Parathyroid adenoma (tissue), 2 donors: Measurements from ENCODE around the gene SNRNP25.

Source experiments
- H2AFZ ChIP-seq: fragments of 300-600 bp; sonication (generic); one replicate; pipeline ENCODE4 v1.7.0; 2017; ENCODE audit warnings: antibody characterized with exemption, mild to moderate bottlenecking
- H3K27ac ChIP-seq: fragments of 300-600 bp; sonication (generic); one replicate; pipeline ENCODE4 v1.7.0; 2017
- H3K27me3 ChIP-seq: fragments of 300-600 bp; sonication (generic); one replicate; pipeline ENCODE4 v1.7.0; 2017; ENCODE audit warnings: low read length; ENCODE audit not compliant: control insufficient read depth, insufficient read depth
- H3K36me3 ChIP-seq: fragments of 300-600 bp; sonication (generic); one replicate; pipeline ENCODE4 v1.7.0; 2017; ENCODE audit warnings: low read length; ENCODE audit not compliant: control insufficient read depth, insufficient read depth
- H3K4me1 ChIP-seq: fragments of 300-600 bp; sonication (generic); one replicate; pipeline ENCODE4 v1.7.0; 2017; ENCODE audit warnings: control low read depth
- H3K4me2 ChIP-seq: fragments of 300-600 bp; sonication (generic); one replicate; pipeline ENCODE4 v1.7.0; 2017; ENCODE audit warnings: low read length
- H3K4me3 ChIP-seq: fragments of 300-600 bp; sonication (generic); one replicate; pipeline ENCODE4 v1.7.0; 2017; ENCODE audit warnings: low read depth, low read length
- H3K79me2 ChIP-seq: fragments of 300-600 bp; sonication (generic); one replicate; pipeline ENCODE4 v1.7.0; 2017; ENCODE audit warnings: control low read depth
- H3K9ac ChIP-seq: fragments of 300-600 bp; sonication (generic); one replicate; pipeline ENCODE4 v1.7.0; 2017; ENCODE audit warnings: mild to moderate bottlenecking
- H3K9me3 ChIP-seq: fragments of 300-600 bp; sonication (generic); one replicate; pipeline ENCODE4 v1.7.0; 2017; ENCODE audit warnings: low read length; ENCODE audit not compliant: control insufficient read depth
- TF ChIP-seq, protein P1 (sequence below): fragments of 300-600 bp; sonication (generic); IDR thresholded peaks from one replicate; pipeline ENCODE4 v1.7.0; 2017; ENCODE audit warnings: antibody characterized with exemption, mild to moderate bottlenecking
- donor health status: primary hyperparathyroidism.

SNRNP25 gene

DNA sequence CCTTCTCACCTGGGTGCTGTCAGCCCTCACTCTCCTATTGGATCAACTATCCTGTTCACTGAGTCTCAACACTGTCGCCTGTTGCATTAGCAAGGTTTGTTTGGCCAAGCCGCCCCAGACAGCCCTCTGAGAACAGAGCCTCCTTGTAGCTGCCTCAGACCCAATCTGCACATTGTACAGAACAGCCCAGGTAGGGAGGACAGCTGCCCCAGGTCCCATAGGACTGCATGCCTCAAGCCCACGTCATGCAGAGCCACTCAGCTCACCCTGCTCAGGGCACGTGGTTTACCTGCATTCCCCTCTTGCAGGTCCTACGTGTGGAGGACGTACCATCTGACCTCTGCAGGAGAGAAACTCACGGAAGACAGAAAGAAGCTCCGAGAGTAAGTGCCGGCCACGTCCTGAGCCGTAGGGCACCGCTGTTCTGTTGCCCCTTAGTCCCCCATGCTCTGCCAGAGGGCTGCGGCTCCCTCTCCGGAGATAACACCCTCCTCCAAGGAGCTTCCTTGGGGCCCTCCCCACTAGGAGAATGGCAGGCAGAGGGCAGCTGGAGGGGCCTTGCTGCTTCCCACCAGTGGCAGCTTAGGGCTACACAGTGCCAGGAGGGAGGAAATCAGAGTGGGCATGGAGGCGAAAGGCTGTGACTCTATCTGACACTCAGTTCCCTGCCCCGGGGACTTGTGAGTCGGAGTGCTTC lies 2.8 kb downstream of the SNRNP25 start:
- Histone ChIP-seq H3K36me3 (no peaks in the 10 kb centered on the region), H3K27ac (no peak overlapping the region), H3K4me3 (no peak overlapping the region), H2AFZ (no peak overlapping the region), H3K9me3 (no peaks in the 10 kb centered on the region), H3K4me2 (no peak overlapping the region), H3K79me2 (no peaks in the 10 kb centered on the region), H3K9ac (no peak overlapping the region), H3K27me3 (no peaks in the 10 kb centered on the region), H3K4me1 (no peaks in the 10 kb centered on the region)
- TF ChIP-seq, protein P1, sequence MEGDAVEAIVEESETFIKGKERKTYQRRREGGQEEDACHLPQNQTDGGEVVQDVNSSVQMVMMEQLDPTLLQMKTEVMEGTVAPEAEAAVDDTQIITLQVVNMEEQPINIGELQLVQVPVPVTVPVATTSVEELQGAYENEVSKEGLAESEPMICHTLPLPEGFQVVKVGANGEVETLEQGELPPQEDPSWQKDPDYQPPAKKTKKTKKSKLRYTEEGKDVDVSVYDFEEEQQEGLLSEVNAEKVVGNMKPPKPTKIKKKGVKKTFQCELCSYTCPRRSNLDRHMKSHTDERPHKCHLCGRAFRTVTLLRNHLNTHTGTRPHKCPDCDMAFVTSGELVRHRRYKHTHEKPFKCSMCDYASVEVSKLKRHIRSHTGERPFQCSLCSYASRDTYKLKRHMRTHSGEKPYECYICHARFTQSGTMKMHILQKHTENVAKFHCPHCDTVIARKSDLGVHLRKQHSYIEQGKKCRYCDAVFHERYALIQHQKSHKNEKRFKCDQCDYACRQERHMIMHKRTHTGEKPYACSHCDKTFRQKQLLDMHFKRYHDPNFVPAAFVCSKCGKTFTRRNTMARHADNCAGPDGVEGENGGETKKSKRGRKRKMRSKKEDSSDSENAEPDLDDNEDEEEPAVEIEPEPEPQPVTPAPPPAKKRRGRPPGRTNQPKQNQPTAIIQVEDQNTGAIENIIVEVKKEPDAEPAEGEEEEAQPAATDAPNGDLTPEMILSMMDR, result no peak

DNA sequence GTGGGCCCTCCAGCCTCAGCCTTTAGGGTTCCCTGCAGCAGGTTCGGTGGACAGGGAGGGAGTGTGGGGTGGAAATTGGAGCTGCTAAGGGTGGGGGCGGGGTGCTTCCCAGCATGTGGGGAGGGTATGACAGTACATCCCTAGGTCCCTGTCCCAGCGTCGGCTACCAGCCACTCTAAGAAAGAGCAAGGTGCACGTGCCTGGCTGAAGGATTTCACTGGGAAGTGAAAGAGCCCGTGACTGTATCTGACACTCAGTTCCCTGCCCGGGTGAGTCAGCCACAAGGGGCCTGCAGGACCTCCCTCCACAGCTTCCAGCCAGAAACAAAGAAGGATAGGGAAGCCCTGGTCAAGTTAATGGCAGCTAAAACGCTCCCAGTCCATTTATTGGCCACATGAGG lies 4.1 kb downstream of the SNRNP25 start:
- Histone ChIP-seq H3K4me2 (no peak overlapping the region), H3K4me1 (no peaks in the 10 kb centered on the region), H3K27ac (no peak overlapping the region), H3K9ac (no peak overlapping the region), H3K36me3 (no peaks in the 10 kb centered on the region), H2AFZ (no peak overlapping the region), H3K79me2 (no peaks in the 10 kb centered on the region), H3K27me3 (no peaks in the 10 kb centered on the region), H3K9me3 (no peaks in the 10 kb centered on the region), H3K4me3 (no peak overlapping the region)
- TF ChIP-seq, protein P1, result no peak

DNA sequence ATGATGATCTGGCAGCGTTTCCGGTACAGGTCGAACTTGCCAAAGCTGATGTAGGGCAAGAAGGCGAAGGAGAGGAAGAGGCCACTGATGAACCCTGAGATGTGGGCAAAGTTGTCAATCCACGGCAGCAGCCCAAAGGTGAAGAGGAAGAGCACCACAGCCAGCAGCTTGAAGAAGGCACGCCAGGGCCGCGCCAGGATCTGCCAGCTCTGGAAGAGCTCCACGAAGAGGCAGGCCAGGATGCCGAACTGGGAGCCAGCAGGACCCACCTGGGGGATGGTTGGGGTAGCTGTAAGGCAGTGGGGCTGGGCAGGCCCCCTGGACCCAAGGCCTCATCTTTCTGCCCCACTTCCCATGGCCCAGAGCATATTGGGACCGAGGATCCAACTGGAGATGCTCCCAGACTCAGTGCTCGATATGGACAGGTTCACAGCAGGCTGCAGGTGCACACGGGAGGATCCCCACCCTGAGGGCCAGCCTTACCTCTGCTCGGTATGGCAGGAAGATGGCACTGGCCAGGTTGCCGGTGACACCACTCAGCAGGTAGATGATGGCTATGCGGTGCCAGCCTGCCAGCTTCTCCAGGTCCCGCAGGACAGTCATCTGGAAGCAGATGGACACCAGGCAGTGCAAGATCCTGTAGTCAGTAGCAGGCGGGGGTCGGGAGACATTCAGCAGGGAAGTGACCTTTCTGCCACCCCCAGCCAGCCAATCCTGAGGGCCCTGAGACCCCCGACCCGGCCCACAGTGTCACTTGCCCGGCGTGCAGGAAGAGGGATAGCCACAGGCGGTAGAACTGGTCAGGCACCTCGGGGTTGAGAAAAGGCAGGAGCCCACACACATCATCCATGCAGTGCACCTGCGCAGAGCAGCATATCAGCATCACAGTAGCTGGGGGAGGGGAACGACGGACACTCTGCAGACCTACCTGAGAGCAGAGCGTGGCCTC lies 5.1 kb downstream of the SNRNP25 start:
- Histone ChIP-seq H3K9me3 (no peaks in the 10 kb centered on the region), H3K27ac (no peak overlapping the region), H3K4me2 (no peak overlapping the region), H3K27me3 (no peaks in the 10 kb centered on the region), H3K4me3 (no peak overlapping the region), H2AFZ (no peak overlapping the region), H3K79me2 (no peaks in the 10 kb centered on the region), H3K9ac (no peak overlapping the region), H3K36me3 (no peaks in the 10 kb centered on the region), H3K4me1 (no peaks in the 10 kb centered on the region)
- TF ChIP-seq, protein P1, result no peak

DNA sequence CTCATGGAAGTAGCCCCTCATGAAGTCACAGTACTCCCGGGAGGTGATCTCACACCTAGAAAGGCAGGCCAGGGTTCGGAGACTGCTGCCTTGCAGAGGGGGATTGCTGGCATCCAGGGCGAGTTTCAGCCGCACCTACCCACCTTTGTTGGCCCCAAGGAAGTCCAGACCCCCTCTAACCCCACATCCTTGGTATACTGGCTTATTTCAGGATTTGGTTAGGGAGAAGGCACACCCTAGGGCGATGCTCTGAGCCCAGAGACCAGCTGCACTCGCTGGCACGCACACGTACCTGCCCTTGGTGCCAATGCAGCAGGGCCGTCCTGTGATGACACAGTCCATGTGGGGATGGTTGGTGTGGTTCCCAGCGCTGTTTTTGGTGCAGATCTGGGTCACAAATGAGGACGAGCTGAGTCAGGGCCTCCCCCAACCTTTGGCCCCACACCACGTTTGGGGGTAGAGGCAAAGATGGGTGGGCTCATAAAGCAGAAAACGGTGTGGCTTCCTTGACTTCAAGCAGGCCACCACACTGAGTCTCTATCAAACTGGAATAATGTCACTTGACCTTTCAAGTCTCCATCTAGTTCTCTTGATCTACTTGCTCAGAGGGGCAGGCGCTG lies 5.9 kb downstream of the SNRNP25 start:
- no peaks in the 10 kb centered on the region for H3K27me3 ChIP-seq
- H2AFZ ChIP-seq, result no peak overlapping the region
- H3K4me3 ChIP-seq, result no peak overlapping the region
- no peaks in the 10 kb centered on the region for H3K79me2 ChIP-seq
- H3K9me3 ChIP-seq, result no peaks in the 10 kb centered on the region
- H3K9ac ChIP-seq, result no peak overlapping the region
- no peaks in the 10 kb centered on the region for H3K4me1 ChIP-seq
- H3K4me2 ChIP-seq, result no peak overlapping the region
- TF ChIP-seq, protein P1, result no peak
- H3K36me3 ChIP-seq, result no peaks in the 10 kb centered on the region
- H3K27ac ChIP-seq, result no peak overlapping the region
